IPS-15b (cell line): Measurements from ENCODE around the gene ACTL10.

Source experiments
- H3K27me3 ChIP-seq: one replicate; pipeline ENCODE4 v1.6.1; 2013; ENCODE audit warnings: low read length; ENCODE audit not compliant: control insufficient read depth, insufficient read depth
- H3K36me3 ChIP-seq: one replicate; pipeline ENCODE4 v1.6.1; 2013; ENCODE audit warnings: low read length; ENCODE audit not compliant: control insufficient read depth, insufficient read depth
- H3K4me1 ChIP-seq: one replicate; pipeline ENCODE4 v1.6.1; 2013; ENCODE audit warnings: mild to moderate bottlenecking, low read length; ENCODE audit not compliant: control insufficient read depth, insufficient read depth
- H3K4me3 ChIP-seq: one replicate; pipeline ENCODE4 v1.5.1; 2013; ENCODE audit warnings: low read depth, low read length
- H3K9ac ChIP-seq: one replicate; pipeline ENCODE4 v1.6.1; 2013; ENCODE audit warnings: low read depth, mild to moderate bottlenecking, low read length
- H3K9me3 ChIP-seq: one replicate; pipeline ENCODE4 v1.6.1; 2013; ENCODE audit warnings: mild to moderate bottlenecking, low read length; ENCODE audit not compliant: control insufficient read depth, insufficient read depth

Gene ACTL10

DNA sequence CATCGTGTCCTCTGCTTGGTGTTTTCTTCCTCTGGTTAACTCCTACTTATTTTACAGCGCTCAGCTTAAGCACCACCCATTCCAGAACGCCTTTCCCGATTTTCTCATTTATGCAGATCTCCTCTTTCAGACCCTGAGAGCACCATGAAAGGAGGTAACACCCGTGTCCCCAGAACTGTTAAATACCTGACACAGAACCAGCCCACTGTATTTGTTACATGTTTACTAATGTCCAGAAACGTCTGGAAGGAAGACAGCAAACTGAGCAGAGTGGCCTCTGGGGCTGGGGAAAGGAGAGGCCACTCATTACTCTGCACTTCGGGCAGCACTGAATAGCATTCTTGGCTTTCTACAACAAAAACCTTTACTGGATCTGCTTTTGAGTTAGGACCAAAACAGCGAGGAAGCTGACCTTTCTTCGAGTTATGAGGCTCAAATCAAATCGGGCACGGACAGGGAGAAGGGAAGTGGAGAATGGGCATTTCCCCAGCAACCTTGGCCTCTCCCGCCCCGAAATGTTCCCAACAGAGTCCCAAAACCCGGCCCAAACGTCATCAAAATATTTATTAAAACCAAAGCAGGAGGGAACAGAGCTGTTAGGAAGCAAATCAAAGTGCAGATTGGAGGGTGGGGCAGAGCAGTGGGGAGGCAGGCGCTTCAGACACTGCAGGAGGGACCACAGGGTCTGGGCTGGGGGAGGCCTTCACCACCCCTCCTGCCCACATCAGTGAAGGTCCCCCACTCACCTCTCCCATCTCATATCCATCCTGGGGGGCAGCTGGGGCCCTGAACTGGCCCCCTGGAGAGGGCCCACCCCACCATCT is 8.6 kb downstream of the ACTL10 start:
- Histone ChIP-seq H3K36me3 (peaks cover 37% of the 10 kb centered on the region), H3K9ac (no peak overlapping the region), H3K9me3 (no peaks in the 10 kb centered on the region), H3K4me1 (peaks cover 4% of the 10 kb centered on the region), H3K4me3 (peak overlapping the region; percentile 72), H3K27me3 (no peaks in the 10 kb centered on the region)

DNA sequence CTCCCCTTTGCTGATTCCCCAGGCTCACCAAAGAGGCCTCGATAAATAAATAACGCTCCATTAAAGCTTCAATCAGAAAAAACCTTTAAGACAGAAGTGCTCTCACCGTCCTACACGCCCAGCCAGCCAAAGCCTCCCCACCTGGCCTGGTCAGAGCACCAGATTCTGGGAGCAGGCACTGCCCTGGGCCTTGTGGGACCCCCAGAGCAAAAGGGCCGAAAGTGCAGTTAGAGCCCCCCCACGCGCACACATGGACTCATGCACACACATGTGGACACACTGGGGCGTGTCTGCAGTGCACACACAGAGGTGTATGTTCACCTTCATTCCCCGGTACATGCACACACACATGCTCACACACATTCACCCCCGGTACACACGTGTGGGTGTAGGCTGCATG is 9.4 kb downstream of the ACTL10 start:
- peaks cover 36% of the 10 kb centered on the region for H3K36me3 ChIP-seq
- no peaks in the 10 kb centered on the region for H3K27me3 ChIP-seq
- no peak overlapping the region for H3K9ac ChIP-seq
- no peak overlapping the region for H3K4me3 ChIP-seq
- no peaks in the 10 kb centered on the region for H3K9me3 ChIP-seq
- peaks cover 4% of the 10 kb centered on the region for H3K4me1 ChIP-seq

DNA sequence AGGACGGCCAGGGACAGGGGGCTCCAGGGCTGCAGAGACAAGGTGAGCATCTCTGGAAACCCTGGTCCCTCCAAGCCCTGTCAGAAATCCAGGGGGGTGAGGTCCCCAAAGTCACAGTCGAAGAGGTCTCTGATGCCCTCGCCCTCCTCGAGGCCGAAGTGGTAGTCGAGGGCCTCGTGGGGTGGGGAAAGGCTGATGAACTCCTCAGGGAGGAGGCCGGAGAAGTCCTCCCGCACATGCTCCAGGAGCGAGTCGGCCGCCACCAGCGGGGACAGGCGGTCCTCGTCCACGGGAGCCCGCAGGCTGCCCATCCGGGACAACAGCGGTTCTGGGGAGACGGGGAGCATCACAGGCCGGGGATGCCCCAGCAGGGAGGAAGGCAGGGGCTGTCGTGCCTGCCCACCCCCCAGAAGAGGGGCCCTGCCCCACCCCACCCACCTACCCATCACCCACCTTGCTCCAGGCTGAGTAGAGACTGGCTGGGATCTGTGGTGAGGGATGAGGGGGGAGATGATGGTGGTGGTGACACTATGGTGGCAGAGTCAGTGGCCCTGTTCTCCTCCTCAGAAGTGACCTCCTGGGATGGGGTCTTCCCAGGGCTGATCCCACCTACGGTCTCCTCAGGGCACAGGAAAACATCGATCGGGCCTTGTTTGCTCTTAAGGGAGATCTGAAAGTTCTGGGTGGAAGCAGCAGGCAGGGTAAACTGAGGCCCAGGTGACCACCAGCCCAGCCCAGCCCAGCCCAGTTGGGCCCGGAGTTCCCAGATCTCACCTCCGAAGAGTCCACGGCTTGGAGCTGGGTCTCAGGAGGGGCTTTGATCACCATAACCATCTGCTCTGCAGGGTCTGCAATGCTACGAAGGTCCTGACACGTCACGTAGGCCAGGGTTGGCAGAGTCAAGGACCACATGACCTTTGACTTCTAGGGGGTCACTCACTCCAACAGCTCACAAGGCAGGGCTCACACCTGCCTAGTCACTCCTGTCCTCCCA is 10.2 kb downstream of the ACTL10 start:
- Histone ChIP-seq H3K4me3 (no peak overlapping the region), H3K9me3 (no peaks in the 10 kb centered on the region), H3K27me3 (no peaks in the 10 kb centered on the region), H3K36me3 (peaks cover 28% of the 10 kb centered on the region), H3K9ac (no peak overlapping the region), H3K4me1 (peaks cover 4% of the 10 kb centered on the region)

DNA sequence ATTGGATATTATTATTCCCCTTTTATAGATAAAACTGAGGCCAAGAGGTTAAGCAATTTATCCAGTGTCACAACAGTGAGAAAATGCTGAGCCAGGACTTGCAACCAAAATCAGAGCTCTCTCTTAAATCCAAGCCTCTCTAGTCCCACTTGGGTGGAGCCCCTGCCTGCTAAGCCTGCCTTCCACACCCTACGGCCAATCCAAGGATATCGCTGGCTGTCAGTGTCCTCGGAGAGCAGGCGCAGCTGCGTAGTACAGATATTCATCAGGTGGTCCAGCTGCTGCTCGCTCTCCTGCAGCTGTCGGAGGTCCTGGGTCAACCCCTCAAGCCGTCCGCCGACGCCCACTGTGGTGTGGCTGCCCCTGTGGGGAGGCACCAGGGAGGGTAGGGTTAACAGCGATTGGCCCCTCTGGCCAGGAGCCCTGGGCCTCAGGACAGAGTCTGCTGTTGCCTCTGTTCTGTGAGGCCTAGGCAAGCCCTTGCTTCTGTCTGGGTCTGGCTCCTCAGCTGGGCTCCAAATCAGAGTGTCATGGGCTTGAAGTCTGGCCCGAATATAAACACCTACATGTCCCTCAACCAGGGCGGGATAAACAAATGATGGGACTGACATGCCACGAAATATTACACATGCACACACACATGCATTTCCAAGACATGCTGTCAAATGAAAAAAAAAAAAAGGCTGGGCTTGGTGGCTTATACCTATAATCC is 11.4 kb downstream of the ACTL10 start:
- no peak overlapping the region for H3K9ac ChIP-seq
- peaks cover 28% of the 10 kb centered on the region for H3K36me3 ChIP-seq
- H3K9me3 ChIP-seq = no peaks in the 10 kb centered on the region
- H3K4me1 ChIP-seq = peaks cover 4% of the 10 kb centered on the region
- H3K27me3 ChIP-seq = no peaks in the 10 kb centered on the region
- no peak overlapping the region for H3K4me3 ChIP-seq

DNA sequence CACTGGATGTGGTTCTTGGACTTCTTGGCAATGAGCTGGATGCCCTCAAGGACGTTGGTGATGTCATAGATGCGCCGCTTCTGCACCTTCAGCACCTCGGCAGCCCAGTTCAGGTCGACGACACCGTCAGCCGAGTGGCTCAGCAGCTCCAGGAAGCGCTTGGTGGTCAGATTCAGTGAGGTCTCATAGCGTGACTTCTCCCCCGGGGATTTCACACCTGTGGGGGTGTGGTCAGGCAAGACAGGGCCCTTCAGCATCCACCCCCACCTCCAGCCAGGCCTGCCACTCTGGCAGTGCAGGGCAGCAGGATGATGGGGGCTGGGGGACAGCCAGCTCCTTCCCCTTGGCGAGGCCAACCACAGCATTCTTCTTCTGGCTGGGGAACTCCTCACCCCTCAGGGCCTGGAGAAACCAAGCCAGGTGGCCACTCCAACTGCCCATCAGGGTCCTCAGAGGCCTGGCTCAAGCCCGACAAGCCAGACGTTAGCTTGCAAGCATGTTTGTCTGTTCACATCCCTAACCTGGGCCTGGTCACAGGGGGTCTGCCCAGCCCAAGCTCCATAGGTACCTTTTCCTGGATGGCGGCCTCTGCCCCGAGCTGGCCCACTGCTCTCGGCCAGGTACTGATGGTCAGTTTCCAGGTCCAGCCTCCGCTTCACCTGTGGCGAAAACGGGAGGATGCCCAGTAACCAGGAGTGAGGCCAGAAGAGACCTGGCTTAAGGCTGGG is 13.2 kb downstream of the ACTL10 start:
- Histone ChIP-seq H3K9me3 (no peaks in the 10 kb centered on the region), H3K9ac (no peak overlapping the region)

DNA sequence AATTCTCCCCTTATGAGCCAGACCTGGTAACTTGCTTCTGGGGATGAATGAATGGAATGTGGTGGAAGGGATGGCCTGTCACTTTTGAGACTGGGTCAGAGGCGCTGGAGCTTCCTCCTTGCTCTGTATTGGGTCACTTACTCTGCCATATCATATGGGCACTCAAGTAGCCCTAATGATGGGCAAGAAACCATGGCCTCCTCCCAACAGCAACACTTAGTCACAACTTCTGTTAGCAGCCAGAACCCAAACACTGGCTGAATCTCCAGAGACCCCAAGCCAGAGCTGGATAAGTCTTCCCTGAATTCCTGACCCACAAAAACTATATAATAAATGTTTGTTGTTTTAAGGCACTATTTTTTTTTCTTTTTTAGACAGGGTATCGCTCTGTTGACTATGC is 13.9 kb downstream of the ACTL10 start:
- Histone ChIP-seq H3K9ac (no peak overlapping the region), H3K9me3 (no peaks in the 10 kb centered on the region), H3K27me3 (no peaks in the 10 kb centered on the region), H3K4me3 (no peak overlapping the region), H3K4me1 (peaks cover 2% of the 10 kb centered on the region), H3K36me3 (peaks cover 31% of the 10 kb centered on the region)

More for the DNA sequence above, 13.2 kb downstream of the ACTL10 start:
- Histone ChIP-seq H3K4me3 (no peak overlapping the region), H3K27me3 (no peaks in the 10 kb centered on the region), H3K36me3 (peaks cover 31% of the 10 kb centered on the region), H3K4me1 (peaks cover 2% of the 10 kb centered on the region)

DNA sequence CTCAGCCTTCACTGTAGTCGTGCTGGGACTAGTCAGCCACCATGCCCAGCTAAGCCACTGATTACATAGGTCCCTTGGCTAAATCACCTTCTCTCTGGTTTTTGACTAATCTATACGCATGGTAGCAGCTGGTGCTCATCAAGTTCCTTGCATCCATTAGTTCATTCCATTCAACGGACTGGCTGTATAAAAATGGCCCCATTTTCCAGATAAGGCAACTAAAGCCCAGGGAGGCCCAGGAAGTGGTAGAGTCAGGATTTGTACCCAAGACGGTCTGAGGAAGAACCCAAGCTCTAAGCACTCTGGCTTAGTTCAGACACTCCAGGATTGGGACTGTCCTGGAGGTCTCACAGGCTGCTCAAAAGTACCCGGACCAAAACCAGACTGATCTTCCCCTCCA is 14.5 kb downstream of the ACTL10 start:
- Histone ChIP-seq H3K36me3 (peaks cover 31% of the 10 kb centered on the region), H3K9me3 (no peaks in the 10 kb centered on the region), H3K9ac (no peak overlapping the region), H3K4me3 (no peak overlapping the region), H3K27me3 (no peaks in the 10 kb centered on the region), H3K4me1 (peaks cover 2% of the 10 kb centered on the region)

DNA sequence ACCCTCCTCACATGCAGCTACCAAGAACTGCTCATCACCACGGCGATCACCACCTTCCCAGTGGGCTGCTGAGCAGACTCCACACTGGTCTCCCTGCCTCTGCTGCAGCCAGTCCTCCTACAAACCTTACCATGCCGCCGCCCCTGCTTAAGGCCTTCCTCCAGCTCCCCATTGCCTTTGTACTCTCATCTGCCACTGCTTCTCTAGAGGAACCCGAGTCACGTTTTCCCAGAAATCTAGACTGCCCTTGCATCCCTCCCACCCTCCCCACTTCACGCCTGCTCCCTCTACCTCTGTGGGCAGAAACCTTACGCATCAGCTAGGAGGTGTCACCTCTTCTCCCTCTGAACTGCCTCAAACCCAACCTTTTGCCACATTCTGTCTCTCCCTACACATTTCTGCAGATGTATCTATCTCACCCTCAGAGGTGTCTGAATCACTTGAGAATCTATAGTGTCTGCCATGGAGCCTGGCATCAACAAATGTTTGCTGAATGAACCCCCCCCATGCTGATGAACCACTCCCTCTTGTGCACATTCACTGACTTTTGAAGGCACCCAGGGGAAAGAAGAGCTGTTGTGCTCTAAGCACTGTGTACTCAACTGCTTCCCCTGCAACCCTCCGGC is 15.1 kb downstream of the ACTL10 start:
- peaks cover 5% of the 10 kb centered on the region for H3K4me1 ChIP-seq
- no peak overlapping the region for H3K9ac ChIP-seq
- H3K27me3 ChIP-seq = no peaks in the 10 kb centered on the region
- H3K36me3 ChIP-seq = peaks cover 27% of the 10 kb centered on the region
- no peaks in the 10 kb centered on the region for H3K9me3 ChIP-seq
- no peak overlapping the region for H3K4me3 ChIP-seq

DNA sequence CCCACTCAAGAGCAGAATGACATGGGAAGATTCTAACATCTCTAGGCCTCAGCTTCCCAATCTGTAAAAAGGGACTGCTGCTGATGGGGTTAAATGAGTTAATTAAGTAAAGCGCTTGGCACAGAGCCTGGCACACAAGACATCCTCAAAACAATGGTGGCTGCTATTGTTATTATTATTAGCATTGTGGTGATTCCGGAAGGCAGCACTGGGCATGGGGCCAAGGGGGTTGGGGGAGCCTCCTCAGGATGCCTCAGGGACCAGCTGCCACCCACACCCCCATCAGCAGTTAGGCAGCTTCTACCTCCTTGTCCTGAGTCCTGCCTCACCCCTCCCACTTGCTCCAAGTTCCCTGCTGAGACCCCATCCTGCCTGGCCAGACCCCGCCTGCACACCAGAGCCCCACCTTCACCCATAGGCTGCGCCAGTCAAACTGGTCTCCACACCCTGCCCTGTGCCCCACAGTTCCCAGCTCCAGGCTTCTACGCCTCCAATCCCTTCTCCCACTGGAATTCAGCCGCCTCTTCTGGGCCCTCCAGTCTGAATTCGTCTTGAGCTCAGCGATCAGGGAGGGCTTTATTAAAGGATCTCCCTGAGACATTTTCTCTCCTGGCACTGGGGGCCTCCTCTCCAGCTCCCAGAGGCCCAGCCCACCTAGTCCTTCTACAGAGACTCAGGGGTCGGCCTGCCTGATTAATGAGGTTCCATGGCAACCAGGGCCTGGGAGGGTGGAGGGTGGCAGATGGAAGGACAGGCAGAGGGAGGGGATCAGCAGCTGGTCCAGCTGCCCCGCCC is 18.0 kb downstream of the ACTL10 start:
- H3K27me3 ChIP-seq = peaks cover 9% of the 10 kb centered on the region
- H3K9me3 ChIP-seq = no peaks in the 10 kb centered on the region
- peak overlapping the region; percentile 70 for H3K9ac ChIP-seq
- H3K4me1 ChIP-seq = peaks cover 6% of the 10 kb centered on the region
- peaks cover 5% of the 10 kb centered on the region for H3K36me3 ChIP-seq
- H3K4me3 ChIP-seq = peak overlapping the region; percentile 67
